ENCODE data around the gene KLC4.
"Not testable (repeated sequence)": the region's sequence is repeated elsewhere in the genome, so short reads cannot be mapped to it uniquely, and the experiment has no call there.

Gene KLC4

GRCh38 chr6:43096451-43097097 lies 37.1 kb downstream of the KLC4 start:
- no peak for DNase-seq

- DNase-seq: no peak
Observed at GRCh38 chr6:43097098-43097489, 37.7 kb downstream of the KLC4 start.

- no peak for DNase-seq
Observed at GRCh38 chr6:43097502-43097901, 38.1 kb downstream of the KLC4 start.

GRCh38 chr6:43101497-43101896 lies 42.1 kb downstream of the KLC4 start:
- no peak for DNase-seq

GRCh38 chr6:43103253-43103876 lies 43.9 kb downstream of the KLC4 start:
- no peak for DNase-seq

- no peak for DNase-seq
Observed at GRCh38 chr6:43105538-43106222, 46.2 kb downstream of the KLC4 start.

GRCh38 chr6:43107344-43108062 lies 48.1 kb downstream of the KLC4 start:
- DNase-seq: no peak

- no peak for DNase-seq
Observed at GRCh38 chr6:43113431-43114260, 54.2 kb downstream of the KLC4 start.

GRCh38 chr6:43115365-43115764 lies 55.9 kb downstream of the KLC4 start:
- DNase-seq: no peak

- not testable (repeated sequence) for DNase-seq
Observed at GRCh38 chr6:43117466-43117865, 58.0 kb downstream of the KLC4 start.

- no peak for DNase-seq
Observed at GRCh38 chr6:43119482-43119881, 60.1 kb downstream of the KLC4 start.

GRCh38 chr6:43120101-43120763 lies 60.8 kb downstream of the KLC4 start:
- DNase-seq: no peak

GRCh38 chr6:43120944-43121913 lies 61.8 kb downstream of the KLC4 start:
- no peak for DNase-seq

GRCh38 chr6:43122146-43122545 lies 62.7 kb downstream of the KLC4 start:
- no peak for DNase-seq

GRCh38 chr6:43123461-43124314 lies 64.3 kb downstream of the KLC4 start:
- DNase-seq: no peak

- DNase-seq: no peak
Observed at GRCh38 chr6:43124481-43124880, 65.0 kb downstream of the KLC4 start.
